GM08714 (cell line): ENCODE measurements around the gene NBAS.
"Not testable (repeated sequence)": the region's sequence is repeated elsewhere in the genome, so short reads cannot be mapped to it uniquely, and the experiment has no call there.

Source experiments
- H3K4me3 ChIP-seq: fragments of 200-500 bp; sonication (Bioruptor generic); 2 replicates; pipeline ENCODE4 v1.5.1; 2014; ENCODE audit warnings: mild to moderate bottlenecking, low read length, inconsistent platforms
- ZNF274 ChIP-seq: IDR thresholded peaks from 2 replicates; pipeline ENCODE4 v1.6.1; 2012; ENCODE audit warnings: mild to moderate bottlenecking, low read depth, low read length

NBAS gene

DNA sequence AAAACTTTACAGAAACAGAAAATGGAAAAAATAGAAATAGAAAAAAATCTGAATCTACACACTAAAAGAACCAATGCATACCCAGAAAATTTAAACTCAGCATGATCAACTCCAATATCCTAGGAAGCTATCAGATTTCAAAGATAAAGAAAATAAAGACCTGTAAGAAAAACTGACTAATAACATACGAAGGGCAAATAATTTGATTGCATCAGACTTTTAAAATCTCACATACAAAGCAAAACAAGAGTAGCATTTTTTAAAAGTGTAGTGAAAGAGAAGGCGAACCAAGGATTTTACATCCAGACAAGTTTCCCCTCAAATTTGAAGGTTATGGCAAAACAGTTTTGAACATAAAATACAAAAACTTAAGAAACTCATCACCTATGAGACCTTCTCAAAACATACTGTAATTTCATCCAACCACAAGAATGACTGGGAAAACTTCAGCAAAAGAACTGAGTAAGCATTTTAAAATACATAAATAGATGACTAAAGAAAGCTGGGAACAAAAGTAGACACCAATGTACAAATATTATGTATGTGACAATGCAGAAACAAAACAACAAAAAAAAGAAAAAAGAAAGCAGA, 54.8 kb downstream of the NBAS start:
- no peak overlapping the region for H3K4me3 ChIP-seq
- no peak for TF ChIP-seq ZNF274

- H3K4me3 ChIP-seq: no peak overlapping the region
- TF ChIP-seq ZNF274: no peak
Measured at GRCh38 chr2:15504882-15505663, 56.1 kb downstream of the NBAS start.

GRCh38 chr2:15499251-15499650, 61.9 kb downstream of the NBAS start:
- H3K4me3 ChIP-seq: not testable (repeated sequence)

GRCh38 chr2:15498554-15498953, 62.6 kb downstream of the NBAS start:
- no peak overlapping the region for H3K4me3 ChIP-seq
- TF ChIP-seq ZNF274: no peak

DNA sequence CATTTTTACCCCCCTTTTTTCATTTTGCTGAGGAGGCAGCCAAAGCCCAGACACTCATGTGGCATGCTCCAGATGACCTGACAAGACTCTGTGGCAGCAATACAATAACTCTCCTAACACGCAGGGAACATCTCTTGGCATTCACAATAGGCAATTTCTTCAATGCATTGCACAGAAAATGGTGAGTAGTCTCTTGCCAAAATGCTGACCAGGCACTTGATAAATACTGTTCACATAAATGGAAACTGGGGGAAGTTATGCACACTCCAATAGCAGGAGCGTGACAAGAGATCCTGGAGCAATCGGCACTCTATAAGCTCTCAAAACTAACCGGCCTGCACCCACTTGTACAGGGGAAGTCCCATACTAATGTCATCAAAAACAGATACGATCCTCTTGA, 66.3 kb downstream of the NBAS start:
- no peak overlapping the region for H3K4me3 ChIP-seq
- no peak for TF ChIP-seq ZNF274

GRCh38 chr2:15492773-15493325, 68.3 kb downstream of the NBAS start:
- no peak for TF ChIP-seq ZNF274
- H3K4me3 ChIP-seq: no peak overlapping the region

DNA sequence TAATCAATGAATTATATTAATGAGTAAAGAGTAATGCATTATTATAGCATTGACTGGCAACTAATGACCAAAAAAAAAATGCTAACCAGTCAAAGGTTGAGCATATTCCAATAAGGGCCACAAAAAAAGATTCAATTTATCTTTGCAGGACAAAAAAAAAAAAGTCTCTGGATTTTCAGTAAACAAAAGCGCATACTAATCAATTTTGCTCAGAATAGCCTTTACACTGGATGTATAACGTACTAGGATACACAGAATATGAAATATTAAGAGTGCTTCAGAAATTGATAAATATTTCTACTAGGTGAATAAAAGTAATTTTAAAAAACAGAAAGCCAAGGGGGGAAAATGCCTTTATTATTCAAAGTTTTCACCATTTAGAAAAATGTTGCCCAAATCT, 74.4 kb downstream of the NBAS start:
- no peak for TF ChIP-seq ZNF274
- no peak overlapping the region for H3K4me3 ChIP-seq

GRCh38 chr2:15485949-15486348, 75.2 kb downstream of the NBAS start:
- no peak overlapping the region for H3K4me3 ChIP-seq
- no peak for TF ChIP-seq ZNF274

DNA sequence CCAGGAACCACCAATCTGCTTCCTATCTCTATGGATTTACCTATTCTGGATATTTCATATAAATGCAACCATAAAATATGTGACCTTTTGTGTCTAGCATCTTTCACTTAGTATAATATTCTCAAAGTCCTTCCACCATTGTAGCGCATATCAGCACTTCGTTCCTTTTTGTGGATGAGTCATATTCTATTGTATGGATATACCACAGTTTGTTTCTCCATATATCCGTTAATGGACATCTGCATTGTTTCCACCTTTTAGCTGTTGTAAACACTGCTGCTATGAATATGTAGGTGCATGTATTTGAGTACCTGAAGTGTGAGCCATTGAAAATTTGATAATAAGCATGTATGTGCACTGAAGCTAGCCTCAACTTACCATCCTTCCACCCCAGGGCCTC, 80.1 kb downstream of the NBAS start:
- H3K4me3 ChIP-seq: no peak overlapping the region
- no peak for TF ChIP-seq ZNF274

- no peak overlapping the region for H3K4me3 ChIP-seq
- no peak for TF ChIP-seq ZNF274
Measured at GRCh38 chr2:15480552-15480951, 80.6 kb downstream of the NBAS start.

GRCh38 chr2:15472876-15473275, 88.3 kb downstream of the NBAS start:
- H3K4me3 ChIP-seq: no peak overlapping the region
- TF ChIP-seq ZNF274: no peak

GRCh38 chr2:15472133-15472532, 89.0 kb downstream of the NBAS start:
- H3K4me3 ChIP-seq: no peak overlapping the region
- no peak for TF ChIP-seq ZNF274

- no peak overlapping the region for H3K4me3 ChIP-seq
- no peak for TF ChIP-seq ZNF274
Measured at GRCh38 chr2:15471606-15472005, 89.5 kb downstream of the NBAS start.

GRCh38 chr2:15460112-15460620, 101.0 kb downstream of the NBAS start:
- H3K4me3 ChIP-seq: no peak overlapping the region
- TF ChIP-seq ZNF274: no peak

DNA sequence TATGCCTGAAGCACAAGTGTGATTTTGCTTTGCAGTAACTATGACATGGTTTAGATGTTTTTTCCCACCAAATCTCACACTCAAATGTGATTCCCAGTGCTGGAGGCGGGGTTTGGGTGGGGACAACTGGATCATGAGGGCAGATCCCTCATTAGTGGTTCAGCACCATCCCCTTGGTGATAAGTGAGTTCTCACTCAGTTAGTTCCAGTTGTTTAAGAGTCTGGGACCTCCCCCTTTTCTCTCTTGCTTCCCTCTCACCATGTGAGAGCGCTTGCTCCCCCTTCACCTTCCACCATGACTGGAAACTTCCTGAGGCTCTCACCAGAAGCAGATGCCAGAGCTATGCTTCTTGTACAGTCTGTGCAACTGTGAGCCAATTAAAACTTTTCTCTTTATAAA, 102.9 kb downstream of the NBAS start:
- TF ChIP-seq ZNF274: no peak
- no peak overlapping the region for H3K4me3 ChIP-seq

DNA sequence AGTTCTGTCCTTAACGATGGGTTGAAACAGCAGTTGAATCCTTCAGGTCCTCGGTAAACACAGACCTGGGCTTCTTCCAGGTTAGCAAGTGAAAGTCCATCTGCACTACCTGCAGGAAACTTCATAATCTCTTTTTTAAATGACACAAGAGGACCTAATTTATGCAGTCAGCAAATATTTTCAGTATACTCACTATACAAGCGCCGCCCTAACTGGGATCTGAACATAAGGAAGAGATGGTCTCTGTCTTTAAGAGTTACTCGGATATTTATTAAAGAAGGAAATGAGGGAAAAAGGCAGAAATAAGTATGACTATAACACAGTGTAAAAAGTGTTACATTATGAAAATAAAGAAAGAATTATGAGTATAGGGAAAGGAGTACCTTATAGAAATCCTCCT, 103.3 kb downstream of the NBAS start:
- no peak for TF ChIP-seq ZNF274
- H3K4me3 ChIP-seq: no peak overlapping the region
